ENCODE measurements around the gene LTB4R.

The LTB4R gene

DNA sequence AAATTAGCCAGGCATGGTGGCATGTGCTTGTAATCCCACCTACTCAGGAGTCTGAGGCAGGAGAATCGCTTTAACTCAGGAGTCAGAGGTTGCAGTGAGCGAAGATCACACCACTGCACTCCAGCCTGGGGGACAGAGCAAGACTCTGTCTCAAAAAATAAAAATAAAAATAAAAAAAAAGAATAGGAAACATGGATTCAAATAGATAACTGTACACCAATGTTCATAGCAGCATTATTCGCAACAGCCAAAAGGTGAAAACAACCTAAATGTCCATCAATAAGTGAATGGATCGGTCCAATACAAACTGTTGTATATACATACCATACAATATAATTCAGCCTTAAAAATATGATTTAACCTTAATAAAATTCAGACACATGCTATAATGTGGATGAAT, 31.6 kb downstream of the LTB4R start:
- Histone ChIP-seq H3K27ac (no peak overlapping the region), H3K36me3 (no peaks in the 10 kb centered on the region), H3K4me3 (ENCODE audit: low read depth, low read length) (no peak overlapping the region), H3K27me3 (ENCODE audit: insufficient read depth, low read depth, severe bottlenecking) (no peaks in the 10 kb centered on the region), H3K9me3 (ENCODE audit: severe bottlenecking) (no peaks in the 10 kb centered on the region)
- TF ChIP-seq, protein P1, sequence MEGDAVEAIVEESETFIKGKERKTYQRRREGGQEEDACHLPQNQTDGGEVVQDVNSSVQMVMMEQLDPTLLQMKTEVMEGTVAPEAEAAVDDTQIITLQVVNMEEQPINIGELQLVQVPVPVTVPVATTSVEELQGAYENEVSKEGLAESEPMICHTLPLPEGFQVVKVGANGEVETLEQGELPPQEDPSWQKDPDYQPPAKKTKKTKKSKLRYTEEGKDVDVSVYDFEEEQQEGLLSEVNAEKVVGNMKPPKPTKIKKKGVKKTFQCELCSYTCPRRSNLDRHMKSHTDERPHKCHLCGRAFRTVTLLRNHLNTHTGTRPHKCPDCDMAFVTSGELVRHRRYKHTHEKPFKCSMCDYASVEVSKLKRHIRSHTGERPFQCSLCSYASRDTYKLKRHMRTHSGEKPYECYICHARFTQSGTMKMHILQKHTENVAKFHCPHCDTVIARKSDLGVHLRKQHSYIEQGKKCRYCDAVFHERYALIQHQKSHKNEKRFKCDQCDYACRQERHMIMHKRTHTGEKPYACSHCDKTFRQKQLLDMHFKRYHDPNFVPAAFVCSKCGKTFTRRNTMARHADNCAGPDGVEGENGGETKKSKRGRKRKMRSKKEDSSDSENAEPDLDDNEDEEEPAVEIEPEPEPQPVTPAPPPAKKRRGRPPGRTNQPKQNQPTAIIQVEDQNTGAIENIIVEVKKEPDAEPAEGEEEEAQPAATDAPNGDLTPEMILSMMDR (IDR thresholded peaks at IDR 0.05; ENCODE audit: low read depth, low read length) = no peak
- DNase-seq = no peak

GRCh38 chr14:24343795-24344660, 32.7 kb downstream of the LTB4R start:
- H3K36me3 ChIP-seq = no peaks in the 10 kb centered on the region
- TF ChIP-seq, protein P1 (IDR thresholded peaks at IDR 0.05; ENCODE audit: low read depth, low read length) = no peak
- DNase-seq = no peak
- H3K4me3 ChIP-seq (ENCODE audit: low read depth, low read length) = no peak overlapping the region
- H3K27ac ChIP-seq = no peak overlapping the region
- H3K27me3 ChIP-seq (ENCODE audit: insufficient read depth, low read depth, severe bottlenecking) = no peaks in the 10 kb centered on the region
- no peaks in the 10 kb centered on the region for H3K9me3 ChIP-seq (ENCODE audit: severe bottlenecking)

DNA sequence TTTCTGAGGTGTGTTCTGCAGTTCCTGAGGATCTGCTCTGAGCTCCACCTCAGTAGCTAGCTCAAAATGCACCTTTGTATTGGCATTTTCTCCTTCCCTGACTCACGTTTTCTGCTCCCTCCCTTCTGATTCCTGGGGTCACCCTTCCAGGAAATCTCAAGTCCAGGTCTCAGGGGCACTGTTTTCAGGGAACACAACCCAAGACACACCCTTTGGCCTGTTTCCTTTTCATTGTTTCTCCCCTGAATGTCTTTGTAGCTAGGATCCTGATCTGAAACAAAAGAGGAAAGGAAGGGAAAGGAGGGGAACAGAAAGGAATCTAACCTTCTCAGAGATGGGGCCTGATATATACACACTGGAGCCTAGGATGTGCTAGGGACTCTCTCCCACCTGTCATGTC, 35.8 kb downstream of the LTB4R start:
- Histone ChIP-seq H3K27me3 (ENCODE audit: insufficient read depth, low read depth, severe bottlenecking) (no peaks in the 10 kb centered on the region), H3K9me3 (ENCODE audit: severe bottlenecking) (no peaks in the 10 kb centered on the region)

DNA sequence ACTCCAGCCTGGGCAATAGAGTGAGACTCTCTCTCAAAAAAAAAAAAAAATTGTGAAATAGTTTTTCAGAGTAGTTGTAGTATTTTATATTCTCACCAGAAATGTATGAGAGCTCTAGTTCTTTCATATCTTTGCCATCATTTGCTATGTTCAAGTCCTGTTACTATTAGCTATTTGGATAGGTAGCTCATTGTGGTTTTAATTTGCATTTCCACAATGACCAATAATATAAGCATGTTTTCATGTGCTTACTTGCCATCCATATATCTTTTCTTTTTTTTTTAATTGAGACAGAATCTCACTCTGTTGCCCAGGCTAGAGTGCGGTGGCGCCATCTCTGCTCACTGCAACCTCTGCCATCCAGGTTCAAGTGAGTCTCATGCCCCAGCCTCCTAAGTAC, 36.9 kb downstream of the LTB4R start:
- Histone ChIP-seq H3K4me3 (ENCODE audit: low read depth, low read length) (no peak overlapping the region), H3K27ac (no peak overlapping the region), H3K27me3 (ENCODE audit: insufficient read depth, low read depth, severe bottlenecking) (no peaks in the 10 kb centered on the region), H3K9me3 (ENCODE audit: severe bottlenecking) (no peaks in the 10 kb centered on the region), H3K36me3 (no peaks in the 10 kb centered on the region)
- TF ChIP-seq, protein P1 (IDR thresholded peaks at IDR 0.05; ENCODE audit: low read depth, low read length) = no peak
- no peak for DNase-seq

More for the DNA sequence above, 35.8 kb downstream of the LTB4R start:
- Histone ChIP-seq H3K4me3 (ENCODE audit: low read depth, low read length) (no peak overlapping the region), H3K27ac (no peak overlapping the region), H3K36me3 (no peaks in the 10 kb centered on the region)
- TF ChIP-seq, protein P1 (IDR thresholded peaks at IDR 0.05; ENCODE audit: low read depth, low read length) = no peak
- DNase-seq = no peak

GRCh38 chr14:24349742-24350141, 38.4 kb downstream of the LTB4R start:
- no peaks in the 10 kb centered on the region for H3K27me3 ChIP-seq (ENCODE audit: insufficient read depth, low read depth, severe bottlenecking)
- H3K4me3 ChIP-seq (ENCODE audit: low read depth, low read length) = no peak overlapping the region
- no peak for DNase-seq
- no peak overlapping the region for H3K27ac ChIP-seq
- H3K36me3 ChIP-seq = no peaks in the 10 kb centered on the region
- H3K9me3 ChIP-seq (ENCODE audit: severe bottlenecking) = no peaks in the 10 kb centered on the region
- TF ChIP-seq, protein P1 (IDR thresholded peaks at IDR 0.05; ENCODE audit: low read depth, low read length) = no peak

Measured in WERI-Rb-1 (cell line).